A673 (cell line): Measurements from ENCODE around the gene NUDCD3.

ENCODE experiments used
- CTCF ChIP-seq: fragments of 300-800, 200-600 bp; sonication (generic); conservative IDR thresholded peaks from 2 replicates; pipeline ENCODE4 v1.5.1; 2017; ENCODE audit warnings: low read depth, mild to moderate bottlenecking, antibody characterized with exemption, low read length, moderate library complexity, mixed read lengths
- EZH2 ChIP-seq: fragments of 200-600 bp; sonication (generic); IDR thresholded peaks from 2 replicates; pipeline ENCODE4 v1.6.1; 2017; ENCODE audit warnings: borderline replicate concordance, low read depth, mild to moderate bottlenecking, mixed read lengths, antibody characterized with exemption, low read length; ENCODE audit not compliant: poor library complexity, severe bottlenecking

GRCh38 chr7:44388089-44388970 is 102.1 kb downstream of the NUDCD3 start:
- TF ChIP-seq CTCF, result no peak
- no peak for TF ChIP-seq EZH2
